ENCODE measurements around the gene ST7. TPM values are rescaled to one million over a fixed set of nuclear protein-coding genes. Genes with fewer than 3 reads are reported as not detected.

Gene ST7
- total and polyA plus RNA-seq, 2 donors (not counting 3 experiments of a cell fraction or from before 2014, with no cell fraction given) = 18.6 to 24.9 TPM

DNA sequence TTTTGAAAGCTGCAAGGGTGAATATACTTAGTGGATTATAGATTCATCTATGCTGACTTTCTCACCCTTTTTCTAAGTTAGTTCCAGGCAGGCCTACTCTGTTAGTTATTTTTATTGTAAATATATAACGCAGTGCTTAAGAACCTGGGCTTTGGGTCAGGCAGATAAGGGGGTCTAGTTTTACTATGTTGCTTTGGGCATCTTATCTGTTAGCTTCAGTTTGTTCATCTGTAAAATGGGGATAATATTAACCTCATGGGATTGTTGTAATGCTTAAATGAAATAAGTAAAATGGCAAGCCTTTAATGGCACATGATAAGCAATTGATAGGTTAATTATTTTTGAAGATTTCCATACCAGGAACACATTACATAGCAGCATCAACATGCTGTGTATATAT lies 79.5 kb downstream of the ST7 start:
- Histone ChIP-seq H4K20me1 (replicated peaks; ENCODE audit: control insufficient read depth, extremely low read depth, insufficient read depth, low read length) (no peaks in the 10 kb centered on the region), H3K4me3 (replicated peaks in 1 of 3; ENCODE audit: insufficient read depth in 1 of 3, low read depth in 1 of 3, low read length in 3 of 3) (no peak overlapping the region), H3K79me2 (ENCODE audit: control insufficient read depth, insufficient read depth, low read length) (peaks cover 10% of the 10 kb centered on the region), H3K27ac (ENCODE audit: insufficient read depth, low read depth, low read length) (no peak overlapping the region), H3K4me2 (ENCODE audit: insufficient read depth, low read length) (no peak overlapping the region), H3K9me3 (replicated peaks; ENCODE audit: control insufficient read depth, insufficient read depth, low read length) (no peaks in the 10 kb centered on the region), H3K9me1 (replicated peaks; ENCODE audit: control insufficient read depth, extremely low read depth, insufficient read depth, low read length) (no peaks in the 10 kb centered on the region), H3K36me3 (ENCODE audit: control insufficient read depth in 2 of 2, extremely low read depth in 1 of 2, insufficient read depth in 2 of 2, low read length in 2 of 2) (no peaks in the 10 kb centered on the region), H3K9ac (replicated peaks; ENCODE audit: extremely low read depth, insufficient read depth, low read length) (no peak overlapping the region), H3K27me3 (ENCODE audit: control insufficient read depth in 2 of 2, insufficient read depth in 2 of 2, low read length in 2 of 2) (no peaks in the 10 kb centered on the region), H3K4me1 (ENCODE audit: control insufficient read depth, extremely low read depth, insufficient read depth, low read length) (peaks cover 19% of the 10 kb centered on the region), H2AFZ (ENCODE audit: low read depth, low read length) (no peak overlapping the region)
- no TSS peak for BruUV-seq (replicated peaks)
- no peak for TF ChIP-seq GATA2 (IDR thresholded peaks at IDR 0.05; ENCODE audit: insufficient read depth, insufficient read length, low read depth, low read length)
- TF ChIP-seq EZH2 (IDR thresholded peaks at IDR 0.05; ENCODE audit: borderline replicate concordance, low read depth, low read length, severe bottlenecking) = no peak
- TF ChIP-seq POLR2AphosphoS5 (IDR thresholded peaks at IDR 0.05; ENCODE audit: insufficient read depth, low read depth, low read length) = no peak
- TF ChIP-seq, protein P1, sequence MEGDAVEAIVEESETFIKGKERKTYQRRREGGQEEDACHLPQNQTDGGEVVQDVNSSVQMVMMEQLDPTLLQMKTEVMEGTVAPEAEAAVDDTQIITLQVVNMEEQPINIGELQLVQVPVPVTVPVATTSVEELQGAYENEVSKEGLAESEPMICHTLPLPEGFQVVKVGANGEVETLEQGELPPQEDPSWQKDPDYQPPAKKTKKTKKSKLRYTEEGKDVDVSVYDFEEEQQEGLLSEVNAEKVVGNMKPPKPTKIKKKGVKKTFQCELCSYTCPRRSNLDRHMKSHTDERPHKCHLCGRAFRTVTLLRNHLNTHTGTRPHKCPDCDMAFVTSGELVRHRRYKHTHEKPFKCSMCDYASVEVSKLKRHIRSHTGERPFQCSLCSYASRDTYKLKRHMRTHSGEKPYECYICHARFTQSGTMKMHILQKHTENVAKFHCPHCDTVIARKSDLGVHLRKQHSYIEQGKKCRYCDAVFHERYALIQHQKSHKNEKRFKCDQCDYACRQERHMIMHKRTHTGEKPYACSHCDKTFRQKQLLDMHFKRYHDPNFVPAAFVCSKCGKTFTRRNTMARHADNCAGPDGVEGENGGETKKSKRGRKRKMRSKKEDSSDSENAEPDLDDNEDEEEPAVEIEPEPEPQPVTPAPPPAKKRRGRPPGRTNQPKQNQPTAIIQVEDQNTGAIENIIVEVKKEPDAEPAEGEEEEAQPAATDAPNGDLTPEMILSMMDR (IDR thresholded peaks at IDR 0.05; ENCODE audit: extremely low read depth in 1 of 2, insufficient read depth in 1 of 2, low read depth in 1 of 2, low read length in 2 of 2) = no peak
- no peak for TF ChIP-seq POLR2A (IDR thresholded peaks at IDR 0.05; ENCODE audit: low read depth, low read length)
- TF ChIP-seq, protein P2, sequence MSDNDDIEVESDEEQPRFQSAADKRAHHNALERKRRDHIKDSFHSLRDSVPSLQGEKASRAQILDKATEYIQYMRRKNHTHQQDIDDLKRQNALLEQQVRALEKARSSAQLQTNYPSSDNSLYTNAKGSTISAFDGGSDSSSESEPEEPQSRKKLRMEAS (IDR thresholded peaks at IDR 0.05; ENCODE audit: insufficient read depth, insufficient read length) = no peak
- no peak for TF ChIP-seq FOS (IDR thresholded peaks at IDR 0.05; ENCODE audit: borderline replicate concordance, insufficient read depth, low read length)
- no peak for TF ChIP-seq MYC (IDR thresholded peaks at IDR 0.05; ENCODE audit: low read depth, low read length)
- no peak for TF ChIP-seq JUN (IDR thresholded peaks at IDR 0.05; ENCODE audit: borderline replicate concordance, insufficient read depth, insufficient read length, low read depth)
- DNase-seq (ENCODE audit: low read depth, low spot score) = no peak
- no peak for FAIRE-seq
- CTCF ChIA-PET = interaction anchor here (1.3 kb wide), 1 partner anchor 95 kb away, joined by 4 read pairs; no protein-coding TSS in a partner anchor
- POLR2A ChIA-PET = no interaction called here
- dilution Hi-C loops (cut with MboI; ENCODE audit: extremely low pct_ligation_motif_present, low sequenced_read_pairs) = no loop called here
- intact Hi-C loops (cut with micrococcal nuclease) = no loop called here

Data from endothelial cell of umbilical vein (primary cell).